ENCODE measurements around the gene STK16.
A peak's percentile ranks its signal among the peaks of the same experiment; 100 is the strongest.
"Not testable (repeated sequence)": the region's sequence is repeated elsewhere in the genome, so short reads cannot be mapped to it uniquely, and the experiment has no call there.

The STK16 gene

DNA sequence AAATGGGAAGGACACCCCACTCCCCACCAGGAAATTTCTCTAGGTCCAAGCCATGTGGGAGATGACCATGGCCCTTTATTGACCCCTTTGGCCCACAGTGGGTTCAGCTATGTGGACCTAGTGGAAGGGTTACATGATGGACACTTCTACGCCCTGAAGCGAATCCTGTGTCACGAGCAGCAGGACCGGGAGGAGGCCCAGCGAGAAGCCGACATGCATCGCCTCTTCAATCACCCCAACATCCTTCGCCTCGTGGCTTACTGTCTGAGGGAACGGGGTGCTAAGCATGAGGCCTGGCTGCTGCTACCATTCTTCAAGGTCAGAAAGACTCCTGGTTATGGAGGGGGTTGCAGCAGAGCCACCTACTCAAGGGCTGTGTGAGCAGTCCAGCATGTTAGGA lies 1.3 kb downstream of the STK16 start:
- no peak for DNase-seq

DNA sequence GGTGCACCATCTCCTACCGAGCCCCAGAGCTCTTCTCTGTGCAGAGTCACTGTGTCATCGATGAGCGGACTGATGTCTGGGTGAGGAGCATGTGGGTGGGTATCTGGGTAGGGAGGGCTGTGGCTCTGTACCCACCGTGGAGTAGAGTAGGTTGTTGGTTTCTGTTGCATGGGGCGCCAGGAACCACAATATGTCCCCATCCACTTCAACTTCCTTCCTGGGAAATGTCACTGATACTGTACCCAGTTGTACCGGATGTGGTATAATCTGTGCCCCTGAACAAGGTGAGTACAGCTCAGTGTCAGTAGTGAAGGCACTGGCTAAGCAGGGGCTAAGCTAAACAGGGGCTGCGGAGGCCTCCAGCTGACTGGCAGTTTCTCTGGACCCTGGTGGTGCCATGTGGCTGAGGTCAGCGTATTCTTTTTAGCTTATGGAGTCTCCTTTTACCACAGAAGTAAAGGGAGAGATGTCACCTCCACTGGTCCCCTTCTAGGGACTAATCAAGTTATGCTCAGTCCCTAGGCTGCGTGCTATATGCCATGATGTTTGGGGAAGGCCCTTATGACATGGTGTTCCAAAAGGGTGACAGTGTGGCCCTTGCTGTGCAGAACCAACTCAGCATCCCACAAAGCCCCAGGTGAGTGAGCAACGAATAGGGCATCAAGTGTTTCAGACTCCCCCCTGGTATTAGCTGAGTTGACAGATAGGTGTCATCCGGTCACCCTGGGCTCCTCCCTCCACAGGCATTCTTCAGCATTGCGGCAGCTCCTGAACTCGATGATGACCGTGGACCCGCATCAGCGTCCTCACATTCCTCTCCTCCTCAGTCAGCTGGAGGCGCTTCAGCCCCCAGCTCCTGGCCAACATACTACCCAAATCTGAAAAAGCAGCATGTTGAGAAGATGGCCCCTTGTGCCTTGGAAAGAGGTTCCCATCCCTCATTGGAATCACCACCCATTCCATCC lies 2.7 kb downstream of the STK16 start:
- peak in 1 of 2 donors; percentile 39 for DNase-seq

DNA sequence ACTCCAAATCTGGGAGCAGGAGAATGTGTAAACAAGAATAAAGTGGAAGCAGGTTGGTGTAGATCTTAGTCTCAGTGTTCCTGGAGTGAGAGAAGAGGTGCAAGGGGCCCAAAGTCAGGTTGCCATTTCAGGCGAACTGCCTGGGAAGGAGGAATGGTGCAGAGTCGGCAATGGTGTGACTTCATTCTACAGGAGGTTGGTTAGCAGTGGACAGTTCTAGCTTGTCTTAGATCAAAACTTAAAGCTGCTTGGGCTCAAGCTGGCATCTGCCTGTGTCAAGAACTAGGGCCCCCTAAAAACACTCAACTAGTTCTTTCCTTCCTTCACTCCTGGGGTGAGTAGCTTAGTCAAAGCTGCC lies 3.5 kb downstream of the STK16 start:
- no peak for DNase-seq

- DNase-seq: no peak
These were observed 4.1 kb downstream of the STK16 start for GRCh38 chr2:219249203-219249980.

GRCh38 chr2:219250049-219250781 lies 4.9 kb downstream of the STK16 start:
- peak; percentile 39 to 43 for DNase-seq

- DNase-seq: no peak
These were observed 6.4 kb downstream of the STK16 start for GRCh38 chr2:219251656-219252055.

DNA sequence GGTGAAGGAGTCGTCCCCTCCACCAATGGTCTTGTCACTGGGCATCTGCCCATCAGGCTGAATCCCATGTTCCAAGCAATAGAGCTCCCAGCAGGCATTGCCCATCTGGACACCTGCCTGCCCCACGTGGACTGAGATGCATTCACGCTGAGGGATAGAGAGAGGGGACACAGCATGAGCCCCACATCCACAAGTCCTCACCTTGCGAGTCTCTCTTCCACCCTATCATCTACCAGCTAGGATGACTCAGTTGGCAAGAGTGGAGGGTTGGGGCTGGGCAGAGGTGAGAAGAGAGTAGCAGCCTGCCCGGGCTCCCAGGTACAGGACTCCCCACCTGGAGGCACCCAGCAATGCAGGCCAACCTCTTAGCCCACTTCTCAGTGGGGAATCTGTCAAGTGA lies 6.8 kb downstream of the STK16 start:
- no peak for DNase-seq

- no peak for DNase-seq
These were observed 7.3 kb downstream of the STK16 start for GRCh38 chr2:219252570-219252899.

DNA sequence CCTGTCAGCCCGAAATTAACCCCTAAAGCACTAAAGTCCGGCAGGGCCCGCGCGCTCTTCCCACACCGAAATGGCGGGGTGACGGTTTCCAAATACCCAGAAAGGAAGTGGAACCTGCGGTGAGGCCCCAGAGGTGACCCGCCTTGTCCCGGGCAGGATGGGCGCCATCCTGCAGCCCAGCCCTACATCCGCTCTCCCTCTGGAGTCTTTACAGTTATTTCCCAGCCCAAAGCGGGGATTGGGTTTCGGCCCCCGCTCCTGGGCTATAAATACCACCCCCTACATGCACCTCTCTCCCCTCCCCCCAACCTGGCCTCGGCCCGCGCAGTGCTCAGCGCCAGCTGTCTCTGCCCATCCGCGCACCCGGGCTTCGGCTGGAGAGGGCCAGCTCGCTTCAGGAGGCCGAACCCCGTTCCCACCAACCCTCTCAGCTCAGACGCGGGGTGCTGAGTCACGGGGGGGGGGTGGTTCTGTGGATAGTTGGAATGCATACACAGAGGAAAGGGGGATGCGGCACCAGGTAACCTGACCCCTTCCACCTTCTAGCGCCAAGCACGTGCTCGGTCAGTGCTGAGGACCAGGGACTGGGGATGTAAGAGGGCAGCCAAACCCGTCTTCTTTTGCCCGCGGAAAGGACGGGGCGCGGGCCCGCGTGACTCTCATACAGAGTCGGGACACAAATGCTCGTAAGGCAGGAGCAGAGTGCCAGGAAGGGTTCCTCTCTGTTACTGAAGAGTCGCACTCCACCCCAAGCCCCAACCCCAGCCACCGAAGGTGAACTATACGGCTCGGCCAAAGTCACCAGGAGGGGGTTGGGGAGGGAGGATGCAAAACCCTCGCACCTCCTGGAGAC lies 7.8 kb downstream of the STK16 start, which contains the start of gene TUBA4B:
Gene TUBA4B (plus strand): TSS at position 344 of the 853 bp plus-strand sequence. CDS start 165 bp downstream, at position 509.
- DNase-seq: peak; percentile 37 to 43

DNA sequence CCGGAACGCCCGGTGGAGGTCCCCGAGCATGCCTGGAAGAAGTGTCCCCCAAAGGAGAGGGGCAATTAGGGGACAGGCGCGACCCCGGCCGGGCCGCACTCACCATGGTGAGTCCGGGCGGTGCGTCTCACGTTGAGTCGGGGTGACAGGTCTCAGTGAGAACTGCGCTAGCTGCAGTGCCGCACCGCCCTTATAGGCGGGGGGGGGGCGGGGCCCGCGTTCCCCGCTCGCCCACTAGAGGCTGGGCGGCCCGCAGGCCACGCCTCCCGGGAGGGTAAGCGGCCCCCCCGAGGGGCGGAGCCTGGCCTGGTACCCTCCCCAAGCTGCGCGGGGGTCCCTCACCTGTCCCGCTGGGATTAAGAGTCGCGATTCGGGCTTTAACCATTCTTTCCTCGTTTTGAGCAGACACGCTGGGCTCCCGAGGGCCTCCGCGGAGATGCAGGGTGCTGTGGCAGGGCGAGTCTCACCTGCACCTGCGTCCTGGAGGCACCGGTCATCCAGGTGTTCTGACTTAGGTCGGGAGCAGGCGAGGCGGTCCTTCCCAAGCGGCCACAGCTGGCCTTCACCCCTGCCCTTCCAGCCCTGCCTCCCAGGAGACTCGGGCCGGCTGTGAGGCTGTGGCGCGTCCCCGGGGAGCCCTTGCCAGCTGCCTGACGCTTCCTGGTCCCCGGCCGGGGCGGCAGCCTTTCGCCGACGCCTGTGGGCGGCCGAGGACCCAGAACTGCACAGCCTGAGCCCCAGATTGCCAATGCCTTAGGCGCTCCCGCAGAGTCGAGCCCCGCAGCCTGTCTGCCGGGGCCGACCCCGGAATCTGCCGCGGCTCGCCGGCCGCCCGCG lies 8.7 kb downstream of the STK16 start, which contains the start of gene TUBA4A:
Gene TUBA4A (minus strand): TSS at position 166 of the 837 bp plus-strand sequence. CDS start 60 bp downstream, at position 106.
- peak; percentile 81 to 90 for DNase-seq

- peak; percentile 49 to 72 for DNase-seq
These were observed 9.4 kb downstream of the STK16 start for GRCh38 chr2:219254590-219255201.

GRCh38 chr2:219258942-219259341 lies 13.7 kb downstream of the STK16 start:
- not testable (repeated sequence) for DNase-seq

- DNase-seq: no peak
These were observed 16.0 kb downstream of the STK16 start for GRCh38 chr2:219261024-219261855.

GRCh38 chr2:219266232-219266631 lies 21.0 kb downstream of the STK16 start:
- no peak for DNase-seq

GRCh38 chr2:219266886-219267285 lies 21.6 kb downstream of the STK16 start:
- no peak for DNase-seq

GRCh38 chr2:219268294-219268693 lies 23.0 kb downstream of the STK16 start:
- no peak for DNase-seq

DNA sequence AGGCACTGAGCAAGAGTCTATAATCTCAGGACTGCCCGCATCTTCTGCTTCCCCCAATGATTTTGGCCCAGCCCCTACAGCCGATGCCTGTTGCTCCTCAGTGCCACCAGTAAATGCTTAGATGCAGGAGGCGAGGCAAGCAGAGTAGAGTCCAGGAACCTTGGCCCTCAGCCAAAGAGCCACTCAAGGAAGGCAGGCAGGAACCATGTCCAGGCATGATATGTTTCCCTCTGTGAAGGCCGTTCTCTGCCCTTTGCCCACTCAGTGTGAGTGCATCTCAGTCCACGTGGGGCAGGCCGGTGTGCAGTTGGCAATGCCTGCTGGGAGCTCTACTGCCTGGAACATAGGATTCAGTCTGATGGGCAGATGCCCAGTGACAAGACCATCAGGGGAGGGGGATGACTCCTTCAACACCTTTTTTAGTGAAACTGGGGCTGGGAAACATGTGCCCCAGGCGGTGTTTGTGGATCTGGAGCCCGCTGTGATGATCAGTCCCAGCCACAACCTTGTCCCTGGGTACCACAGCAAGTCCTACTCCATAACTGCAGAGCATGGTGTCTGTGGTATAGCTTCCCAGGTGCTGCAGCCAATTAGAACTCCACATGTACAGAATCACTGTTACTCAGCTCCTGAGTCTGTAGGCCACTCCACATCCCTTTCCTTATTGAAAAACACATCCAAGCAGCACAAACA lies 24.2 kb downstream of the STK16 start:
- no peak for DNase-seq

DNA sequence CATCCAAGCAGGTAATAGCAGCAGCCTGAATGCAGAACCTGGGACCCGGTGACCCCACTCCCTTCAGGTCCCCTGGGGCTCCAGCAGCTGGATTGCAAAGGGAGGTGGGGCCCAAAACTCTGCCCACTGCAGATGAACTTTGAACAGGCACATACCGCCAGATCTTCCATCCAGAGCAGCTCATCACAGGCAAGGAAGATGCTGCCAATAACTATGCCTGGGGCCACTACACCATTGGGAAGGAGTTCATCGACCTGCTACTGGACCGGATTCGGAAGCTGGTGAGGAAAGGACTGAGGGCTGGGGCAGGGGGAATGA lies 24.7 kb downstream of the STK16 start:
- DNase-seq: no peak

DNA sequence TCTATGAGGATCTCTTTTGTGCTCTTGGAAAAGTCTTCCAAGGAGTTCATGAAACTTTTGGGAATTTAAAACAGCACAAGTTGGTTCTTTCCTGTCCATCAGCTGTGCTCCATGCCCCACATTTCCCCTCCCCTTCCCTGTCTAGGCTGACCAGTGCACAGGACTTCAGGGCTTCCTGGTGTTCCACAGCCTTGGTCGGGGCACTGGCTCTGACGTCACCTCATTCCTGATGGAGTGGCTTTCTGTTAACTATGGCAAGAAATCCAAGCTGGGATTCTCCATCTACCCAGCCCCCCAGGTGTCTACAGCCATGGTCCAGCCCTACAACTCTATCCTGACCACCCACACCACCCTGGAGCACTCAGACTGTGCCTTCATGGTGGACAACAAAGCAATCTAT lies 25.7 kb downstream of the STK16 start:
- DNase-seq: no peak
